HG02981 (cell line): ENCODE data around the gene TEC.
"Not testable (repeated sequence)": the region's sequence is repeated elsewhere in the genome, so short reads cannot be mapped to it uniquely, and the experiment has no call there.

Experiments used
- ATAC-seq: cut with Tn5 transposase; IDR thresholded peaks from one replicate; pipeline ENCODE4 v1.9.1; 2021; ENCODE audit warnings: mild to moderate bottlenecking, moderate library complexity; ENCODE audit not compliant: unreplicated experiment

The TEC gene

DNA sequence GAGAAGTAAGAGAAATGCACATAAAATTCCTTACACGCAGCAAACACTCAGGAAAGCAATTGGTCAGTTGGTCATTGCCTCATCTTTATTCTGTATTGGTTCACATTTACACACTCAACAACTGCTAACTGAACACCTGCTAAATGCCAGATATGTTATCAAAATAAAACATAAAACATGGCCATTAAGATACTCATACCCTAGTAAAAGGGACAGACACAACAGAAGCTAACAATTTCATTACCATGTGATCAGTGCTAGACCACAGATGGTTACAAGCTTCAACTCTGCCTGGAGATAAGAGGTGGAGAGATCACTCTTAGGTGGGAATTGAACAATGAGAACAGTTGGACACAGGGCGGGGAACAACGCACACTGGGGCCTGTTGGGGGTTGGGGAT, 26.2 kb downstream of the TEC start:
- ATAC-seq = no peak

DNA sequence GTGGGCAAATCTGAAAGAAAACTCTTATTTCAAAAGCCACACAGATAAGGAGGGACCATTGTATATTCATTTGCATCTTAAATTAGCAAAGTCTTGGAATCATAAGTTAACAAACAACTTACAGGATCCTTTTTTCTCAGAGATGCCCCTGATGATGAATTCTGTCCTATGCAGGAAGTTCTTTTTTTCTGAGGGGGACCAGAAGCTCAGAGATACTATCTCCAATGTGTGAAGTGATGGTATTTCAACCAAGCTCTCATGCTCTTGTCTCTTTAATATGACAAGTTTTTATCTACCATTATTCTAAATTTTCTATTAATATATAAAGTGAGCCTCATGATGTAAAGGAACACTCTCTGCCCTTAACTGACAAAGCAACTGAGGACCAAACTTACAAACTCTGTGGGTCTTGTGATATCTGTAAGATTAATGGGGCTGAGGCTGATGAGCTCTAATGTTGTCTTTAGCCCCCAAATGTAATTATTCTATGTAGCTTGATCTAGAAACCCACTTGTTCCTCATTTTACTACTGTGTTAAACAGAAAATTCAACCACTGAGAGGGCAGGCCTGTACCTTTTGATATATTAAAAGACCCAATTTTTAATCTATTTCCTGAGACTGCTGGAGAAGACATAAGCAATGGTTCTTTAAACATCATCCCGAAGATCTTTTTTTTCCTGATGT, 27.0 kb downstream of the TEC start:
- no peak for ATAC-seq

DNA sequence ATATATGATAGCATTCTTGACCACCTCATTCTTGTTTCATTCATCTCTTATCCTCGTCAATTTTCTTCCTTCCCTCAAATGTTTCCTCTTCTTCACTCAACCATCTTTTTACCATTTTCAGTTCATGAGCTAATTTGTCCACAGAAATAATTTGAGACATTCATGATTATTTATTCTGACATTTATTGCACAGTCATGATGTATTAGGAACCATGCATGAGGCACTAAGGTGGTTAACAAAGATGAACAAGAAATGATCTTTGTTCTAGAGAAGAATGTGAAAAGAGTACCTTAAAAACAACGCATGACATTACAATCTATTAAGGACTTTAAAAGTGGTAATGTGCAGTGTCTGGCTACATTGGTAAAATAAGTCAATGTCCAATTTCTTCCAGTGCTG, 27.9 kb downstream of the TEC start:
- ATAC-seq = no peak

DNA sequence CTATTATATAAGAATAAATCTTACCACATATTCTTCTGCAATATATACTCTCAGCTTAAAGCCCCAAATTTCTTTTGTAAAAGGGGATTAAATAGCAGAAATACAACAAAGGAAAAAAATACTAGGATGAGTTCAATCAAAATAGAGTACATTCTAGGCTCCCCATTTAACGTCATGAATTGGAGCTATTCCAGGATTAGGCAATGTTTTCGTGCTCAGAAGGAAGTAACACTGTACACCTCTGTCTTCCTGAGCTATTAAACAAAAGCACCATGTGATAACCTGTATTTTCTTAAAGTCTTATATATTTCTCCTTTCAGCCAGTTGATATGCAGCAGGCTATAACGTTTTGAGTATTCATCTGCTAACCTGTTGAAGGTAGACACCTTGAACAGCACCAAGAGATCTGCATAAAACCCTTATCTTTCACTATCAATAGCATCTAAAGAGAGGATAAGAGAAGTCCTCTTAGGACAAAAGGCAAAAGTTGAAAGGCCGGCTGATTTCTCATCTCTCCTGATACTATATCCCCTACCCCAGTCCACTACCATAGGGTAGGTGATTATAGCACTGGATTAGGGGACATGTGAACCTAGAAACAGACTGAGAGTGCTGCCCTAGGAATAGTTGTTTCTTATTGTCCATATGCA, 31.5 kb downstream of the TEC start:
- no peak for ATAC-seq

DNA sequence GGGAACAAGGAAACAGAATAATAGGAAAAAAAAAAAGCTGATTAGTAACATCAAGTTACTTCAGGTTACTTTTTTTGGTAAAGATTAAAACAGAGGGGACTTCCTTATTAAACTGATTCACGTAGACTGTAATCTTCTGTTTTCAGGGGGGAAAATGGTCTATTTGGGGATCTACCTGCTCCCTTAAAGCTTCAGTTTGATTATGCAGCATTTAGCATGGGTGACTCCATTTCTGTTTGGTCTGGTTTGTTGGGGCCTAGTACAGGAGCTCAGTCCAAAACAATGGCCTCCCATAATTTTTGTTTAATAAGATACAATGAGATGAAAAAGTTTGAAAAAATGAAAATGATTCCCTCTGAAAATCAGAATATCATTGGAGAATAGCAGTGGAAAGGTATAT, 34.6 kb downstream of the TEC start:
- no peak for ATAC-seq

DNA sequence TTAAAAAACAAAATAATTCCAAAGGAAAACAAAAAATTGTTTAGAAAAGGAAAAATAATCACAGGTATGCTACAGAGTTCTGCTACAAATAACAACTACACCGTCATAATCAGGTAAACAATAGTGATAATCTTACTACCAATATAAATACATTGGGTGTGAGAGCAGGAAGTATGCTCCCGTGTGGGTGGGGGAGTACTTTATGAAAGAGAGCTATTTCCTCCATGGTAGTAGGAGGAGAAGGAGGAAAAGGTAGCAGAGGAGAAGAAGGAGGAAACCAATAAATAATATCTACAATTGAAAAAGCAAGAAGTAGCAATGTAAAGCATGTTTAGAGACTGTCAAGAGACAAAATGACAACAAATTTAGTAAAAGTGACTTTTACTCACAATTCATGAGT, 35.1 kb downstream of the TEC start:
- no peak for ATAC-seq

DNA sequence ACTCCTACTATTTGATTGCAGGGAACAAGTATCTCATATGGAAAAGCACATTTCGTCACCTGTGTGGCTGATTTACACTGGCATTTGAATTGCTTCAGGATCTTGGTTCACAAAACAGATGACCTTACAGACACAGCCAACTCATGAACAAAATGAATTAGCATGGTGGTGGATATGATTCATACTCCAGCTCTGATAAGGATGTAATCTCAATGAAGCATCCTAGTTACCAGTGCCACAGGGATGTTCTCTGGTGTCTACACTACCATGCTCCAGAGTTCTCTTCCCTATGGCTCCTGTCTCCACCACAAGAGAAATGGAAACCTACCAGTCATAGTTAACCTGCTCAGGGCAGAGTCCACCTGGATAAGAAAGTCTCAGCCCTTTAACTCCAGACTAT, 40.7 kb downstream of the TEC start:
- ATAC-seq = no peak

DNA sequence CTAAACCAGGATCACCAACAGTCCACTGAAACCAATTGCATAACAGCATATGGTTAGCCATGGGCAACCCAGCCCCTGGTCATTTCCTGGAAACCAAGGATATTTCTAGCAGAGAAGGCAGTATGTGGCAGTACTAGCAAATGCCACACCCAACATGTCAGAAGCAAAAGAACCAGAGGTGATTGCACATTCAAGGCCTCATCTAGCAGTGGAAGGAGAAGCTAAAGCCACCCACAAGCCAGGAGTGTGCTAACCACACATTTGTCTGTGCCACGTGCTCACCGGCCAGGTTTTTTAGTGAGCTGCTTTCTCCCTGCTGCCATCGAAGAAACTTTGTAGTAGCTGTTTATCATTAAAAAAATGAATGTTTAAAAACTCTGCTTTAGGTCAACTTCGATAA, 42.0 kb downstream of the TEC start:
- ATAC-seq = no peak

DNA sequence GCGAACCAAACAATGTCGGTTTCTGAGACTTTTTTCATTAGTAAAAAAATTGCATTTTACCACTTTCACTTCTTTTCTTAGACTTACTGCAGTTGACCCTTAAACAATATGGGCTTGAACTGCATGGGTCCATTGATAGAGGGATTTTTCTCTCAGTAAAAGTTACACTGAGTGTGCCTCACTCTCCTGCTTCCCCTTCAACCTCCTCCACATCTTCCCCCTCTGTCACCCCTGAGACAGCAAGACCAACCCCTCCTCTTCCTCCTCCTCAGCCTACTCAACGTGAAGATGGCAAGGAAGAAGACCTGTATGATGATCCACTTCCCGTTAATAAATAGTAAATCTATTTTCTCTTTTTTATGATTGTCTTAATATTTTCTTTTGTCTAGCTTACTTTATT, 43.4 kb downstream of the TEC start:
- ATAC-seq = no peak

DNA sequence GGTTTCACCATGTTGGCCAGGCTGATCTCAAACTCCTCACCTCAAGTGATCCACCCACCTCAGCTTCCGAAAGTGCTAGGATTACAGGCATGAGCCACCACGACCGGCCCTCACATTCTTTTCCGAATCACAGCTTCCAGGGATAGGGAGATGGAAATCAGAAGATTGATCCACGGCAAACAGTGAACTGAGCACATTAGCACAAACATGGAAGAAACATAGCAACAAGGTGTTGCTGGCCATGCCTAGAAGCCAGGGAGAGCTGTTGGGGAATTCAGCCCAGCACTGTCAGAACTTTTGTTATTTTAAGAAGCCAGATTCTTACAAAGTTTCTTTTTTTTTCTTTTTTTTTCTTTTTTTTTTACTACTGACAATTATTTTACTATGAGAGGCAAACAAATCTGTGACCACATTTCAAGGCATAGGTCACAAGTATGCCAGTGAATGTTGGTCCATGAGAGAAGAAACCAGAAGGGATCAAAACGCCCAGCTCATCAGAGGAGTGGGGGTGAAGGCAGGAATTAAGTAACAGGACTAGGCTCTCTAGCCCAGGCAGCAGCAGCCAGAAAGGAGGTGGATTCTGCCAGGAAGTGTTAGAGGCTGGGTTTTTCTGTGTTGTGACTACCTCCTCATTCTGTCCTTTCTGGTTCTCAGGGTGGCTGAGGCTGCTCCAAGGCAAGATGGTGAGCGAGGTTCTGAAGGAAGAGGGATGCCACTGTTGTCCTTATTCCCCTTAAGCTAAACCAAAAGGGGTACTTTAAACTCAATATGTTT, 44.1 kb downstream of the TEC start:
- no peak for ATAC-seq

DNA sequence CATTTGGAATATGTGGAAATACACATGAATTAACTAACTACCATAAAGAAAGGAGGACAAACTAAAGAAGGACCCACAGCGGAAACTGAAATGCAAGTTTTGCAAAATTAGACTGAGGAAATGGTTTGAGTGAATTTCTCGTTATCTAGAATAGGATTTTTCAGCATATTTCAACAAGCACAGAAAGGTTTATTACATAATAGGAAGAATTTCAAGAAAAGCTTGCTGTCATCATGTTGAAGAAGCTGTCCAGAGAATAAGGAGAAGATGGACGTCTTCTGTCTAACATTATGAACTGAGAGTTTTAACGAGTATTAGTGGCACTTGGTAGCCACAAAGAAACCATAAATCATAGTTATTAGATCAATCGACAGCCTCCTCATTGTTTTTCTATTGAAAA, 45.0 kb downstream of the TEC start:
- ATAC-seq = no peak

DNA sequence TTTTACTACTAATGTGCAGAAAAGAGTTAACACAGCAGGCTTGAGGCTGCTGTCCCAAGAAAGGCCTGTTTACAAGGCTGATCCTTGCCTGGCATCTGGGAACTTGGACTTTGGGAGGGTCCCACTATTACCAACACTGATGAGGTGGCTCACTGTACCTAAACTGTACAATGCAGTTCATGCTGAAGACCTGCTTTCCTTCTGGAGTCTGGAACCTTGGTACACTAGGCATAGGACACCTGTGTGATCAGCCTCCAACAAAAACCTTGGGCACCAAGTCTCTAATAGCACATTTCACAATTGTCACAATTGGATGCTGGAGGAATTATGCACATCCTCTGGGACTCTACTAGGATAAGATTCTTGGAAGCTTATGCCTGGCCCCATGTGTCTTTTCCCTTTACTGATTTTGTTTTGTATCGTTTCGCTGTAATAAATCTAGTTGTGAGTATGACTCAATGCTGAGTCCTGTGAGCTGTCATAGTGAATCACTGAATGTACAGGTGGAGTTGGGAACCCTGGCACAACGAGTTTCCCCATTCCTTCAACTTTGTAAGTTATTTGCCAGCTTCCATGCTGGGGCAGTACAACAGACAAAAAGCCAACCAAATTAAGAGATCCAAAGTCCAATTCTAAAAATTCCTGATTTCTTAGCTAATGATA, 45.9 kb downstream of the TEC start:
- ATAC-seq = no peak

DNA sequence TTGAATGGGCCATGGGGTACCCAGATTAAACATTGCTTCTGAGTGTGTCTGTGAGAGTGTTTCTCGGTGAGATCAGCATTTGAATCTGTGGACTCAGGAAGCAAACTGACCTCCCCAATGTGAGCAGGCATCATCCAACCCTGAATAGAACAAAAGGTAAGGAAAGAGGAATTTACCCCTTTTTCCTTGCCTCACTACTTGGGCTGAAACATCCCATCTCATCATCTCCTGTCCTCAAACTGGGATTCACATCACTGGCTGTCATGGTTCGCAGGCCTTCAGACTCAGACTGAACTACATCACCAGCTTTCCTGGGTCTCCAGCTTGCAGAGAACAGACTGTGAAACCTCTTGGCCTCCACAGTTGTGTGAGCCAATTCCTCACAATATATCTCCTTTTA, 47.1 kb downstream of the TEC start:
- ATAC-seq = no peak

DNA sequence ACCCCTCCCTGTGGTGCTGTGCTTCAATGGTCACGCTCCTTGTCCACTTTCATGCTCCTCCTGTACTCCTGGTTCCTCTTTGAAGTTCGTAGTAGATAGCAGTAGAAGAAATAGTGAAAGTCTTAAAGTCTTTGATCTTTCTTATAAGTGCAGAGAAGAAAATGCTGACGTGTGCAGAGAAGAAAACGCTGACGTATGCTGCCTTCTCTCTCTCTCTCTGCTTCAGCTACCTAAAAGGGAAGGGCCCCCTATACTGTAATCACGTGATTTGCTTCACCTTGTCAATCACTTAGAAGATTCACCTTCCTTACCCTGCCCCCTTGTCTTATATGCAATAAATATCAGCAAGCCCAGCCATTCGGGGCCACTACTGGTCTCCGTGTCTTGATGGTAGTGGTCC, 50.2 kb downstream of the TEC start:
- ATAC-seq = not testable (repeated sequence)

DNA sequence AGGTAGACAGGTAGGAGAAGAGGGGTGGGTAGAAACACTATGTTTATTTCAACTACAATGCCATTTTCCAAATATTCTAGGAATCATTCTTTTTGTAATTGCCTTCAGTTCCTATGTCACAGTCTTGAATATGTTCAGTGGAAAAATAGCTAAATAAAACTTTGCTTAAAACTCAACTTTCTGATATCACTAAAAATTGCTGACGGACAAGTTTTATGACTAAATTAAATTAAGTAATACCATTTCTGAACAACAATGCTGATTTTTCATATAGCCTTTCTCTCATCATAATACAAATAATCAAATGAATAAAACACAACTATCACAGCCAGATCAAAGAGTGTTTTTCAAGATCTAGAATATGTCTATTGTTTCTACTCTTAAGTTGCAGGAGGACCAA, 53.1 kb downstream of the TEC start:
- no peak for ATAC-seq

DNA sequence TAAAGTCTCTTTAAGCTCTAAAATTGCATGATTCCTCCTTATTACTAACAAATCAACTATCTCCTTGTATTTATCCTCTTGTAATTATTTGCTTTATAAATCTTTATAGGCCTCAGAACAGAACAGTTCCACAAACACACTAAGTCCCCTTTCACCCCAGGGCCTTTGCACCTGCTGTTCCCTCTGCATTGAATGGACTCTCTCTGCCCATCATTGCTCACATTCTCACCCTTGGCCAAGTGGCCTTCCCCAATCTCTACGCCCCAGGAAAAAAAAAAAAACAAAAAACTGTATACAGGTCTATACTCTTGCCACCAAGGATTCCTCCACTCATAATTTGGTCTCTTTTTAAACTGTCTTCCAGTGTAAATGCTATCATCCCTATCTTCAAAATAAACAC, 53.7 kb downstream of the TEC start:
- ATAC-seq = no peak

DNA sequence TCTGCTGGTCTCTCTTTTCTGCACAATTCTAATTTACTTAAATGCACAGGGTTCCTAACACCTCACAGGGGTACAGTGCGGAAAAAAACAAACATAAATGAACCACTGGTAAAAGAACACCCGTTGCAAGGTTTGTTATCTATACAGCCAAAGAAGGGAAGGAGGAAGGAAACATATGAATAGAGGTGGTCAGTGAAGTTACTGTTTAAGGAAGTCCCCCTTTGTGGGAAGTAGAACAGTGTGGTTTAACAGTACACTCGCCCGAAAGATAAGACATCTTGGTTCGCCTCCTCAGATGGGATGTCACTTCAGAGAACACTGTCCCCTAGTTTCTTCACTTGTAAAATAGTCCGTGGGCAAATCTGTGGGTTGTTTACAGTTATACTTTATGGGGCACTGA, 57.5 kb downstream of the TEC start:
- ATAC-seq = peak; percentile 91

DNA sequence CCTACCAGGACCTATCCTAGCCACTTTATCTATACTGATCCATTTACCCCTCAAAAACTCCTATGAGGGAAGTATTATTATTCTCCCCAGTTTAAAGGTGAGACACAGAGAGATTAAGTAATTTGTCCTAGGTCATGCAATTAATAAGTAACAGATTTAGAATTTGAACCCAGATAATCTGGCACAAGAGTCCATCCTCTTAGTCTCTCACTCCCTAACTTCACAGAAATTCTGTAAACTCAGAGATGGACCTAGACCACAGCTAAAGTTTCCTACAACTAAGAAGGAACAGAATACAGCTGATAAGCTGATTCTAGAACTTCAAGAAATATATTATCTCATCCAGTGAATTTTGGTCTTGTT, 58.7 kb downstream of the TEC start:
- ATAC-seq = no peak

DNA sequence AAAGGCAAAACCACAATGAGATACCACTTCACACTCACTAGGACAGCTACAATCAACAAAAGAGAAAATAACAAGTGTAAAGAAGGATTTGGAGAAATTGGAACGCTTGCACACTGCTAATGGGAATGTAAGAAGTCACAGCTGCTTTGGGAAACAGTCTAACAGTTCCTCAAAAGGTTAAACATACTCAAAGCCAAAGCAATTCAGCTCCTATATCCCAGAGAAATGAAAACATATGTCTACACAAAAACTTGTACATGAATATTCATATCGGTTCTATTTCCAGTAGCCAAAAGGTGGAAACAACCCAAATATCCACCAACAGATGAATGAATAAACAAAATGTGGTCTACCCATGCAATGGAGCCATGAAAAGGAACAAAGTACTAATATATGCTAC, 64.0 kb downstream of the TEC start:
- no peak for ATAC-seq

DNA sequence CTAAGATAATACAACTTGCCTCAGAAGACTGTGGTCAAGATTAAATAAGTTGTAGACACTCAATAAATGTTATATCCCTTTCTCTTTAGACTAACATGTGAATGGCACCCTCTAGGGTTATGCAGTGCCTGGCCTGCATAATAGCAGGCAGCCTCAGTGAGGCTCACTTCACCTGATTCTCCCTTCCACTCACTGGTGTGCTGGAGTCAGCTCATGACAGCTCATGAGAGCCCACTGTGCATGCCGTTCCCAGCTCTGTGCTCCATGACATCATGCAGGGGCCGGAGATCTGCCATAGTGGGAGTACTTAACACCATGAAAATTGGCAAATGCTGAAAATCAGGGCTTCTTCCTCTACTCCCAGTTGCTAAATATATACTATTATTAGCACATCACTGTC, 64.5 kb downstream of the TEC start:
- ATAC-seq = no peak

DNA sequence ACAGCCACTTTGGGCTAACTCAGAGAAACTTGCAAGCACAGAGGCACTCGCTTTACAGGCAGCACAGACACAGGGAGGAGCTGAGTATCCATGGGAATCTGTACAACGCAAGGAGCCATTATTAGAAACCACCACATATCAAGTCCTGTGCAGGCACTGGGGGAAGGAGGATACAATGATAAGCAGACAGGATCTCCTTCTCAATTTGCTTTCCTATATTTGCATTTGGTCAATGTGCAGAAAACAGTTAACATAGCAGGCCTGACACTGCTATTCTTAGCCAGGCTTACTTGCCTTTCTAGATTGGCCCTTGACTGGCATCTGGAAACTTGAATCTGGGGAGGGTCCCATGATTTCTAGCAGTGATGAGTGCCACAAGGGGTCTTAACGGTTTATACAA, 65.8 kb downstream of the TEC start:
- peak; percentile 40 for ATAC-seq
